HepG2 (cell line): ENCODE measurements around the gene MYPN. TPM values are rescaled to one million over a fixed set of nuclear protein-coding genes. Genes with fewer than 3 reads are reported as not detected.

ENCODE experiments used
- ATAC-seq: fragments of 200-7000 bp; cut with Tn5 transposase; 3 replicates; pipeline ENCODE4 v1.9.1; 2020; ENCODE audit warnings: mild to moderate bottlenecking, moderate library complexity
- BruUV-seq: library from RNA; stranded (reverse); fragments of 400-500 nt; replicated peaks from 2 replicates; lab custom pipeline; 2021; lab: Mats Ljungman, UMichigan
- CTCF ChIA-PET: fragments of 300-600 bp; formaldehyde crosslinking; extraction: SDS; loops from one replicate; lab custom pipeline; 2021; ENCODE audit warnings: low total read pairs, inconsistent platforms, low intra/inter-chr PET ratio; lab: Yijun Ruan, JAX
- POLR2A ChIA-PET: fragments of 350-600 bp; sonication (Branson Sonifier 250); formaldehyde crosslinking; loops from one replicate; lab custom pipeline; 2020; ENCODE audit warnings: antibody characterized with exemption, inconsistent platforms; lab: Yijun Ruan, JAX
- DNase-seq: peaks from one replicate; pipeline ENCODE4 v3.0.0-alpha.2; 2015; ENCODE audit warnings: low spot score
- FAIRE-seq: peaks from 3 replicates; lab custom pipeline; 2011; peaks lifted over from hg19 to GRCh38; lab: Jason Lieb, UNC
- H2AFZ ChIP-seq: one replicate; pipeline ENCODE4 v1.6.1; 2011; ENCODE audit warnings: low read length, inconsistent platforms
- H3K27ac ChIP-seq: fragments of 300-600 bp; 3 replicates; pipeline ENCODE4 v1.8.0; 2011; ENCODE audit warnings: mixed run types, mild to moderate bottlenecking, mixed read lengths, low read length, inconsistent platforms; ENCODE audit not compliant: insufficient read depth; ENCODE audit errors: extremely low read length
- H3K27me3 ChIP-seq, 2 experiments: fragments of 200-600 bp in 1 of 2; 2 replicates in 1 of 2; 3 replicates in 1 of 2; pipeline versions ENCODE4 v1.6.0 to v1.8.0; 2011; ENCODE audit warnings: low read length in 2 of 2, mild to moderate bottlenecking in 2 of 2, moderate library complexity in 2 of 2, inconsistent platforms in 1 of 2; ENCODE audit not compliant: insufficient read depth in 2 of 2, control insufficient read depth in 1 of 2
- H3K36me3 ChIP-seq, 2 experiments: fragments of 200-600 bp in 1 of 2; replicated peaks in 1 of 2; 2 replicates in 1 of 2; 3 replicates in 1 of 2; pipeline versions ENCODE4 v1.5.1 to v1.8.0; 2011; ENCODE audit warnings: low read length in 2 of 2, inconsistent platforms in 1 of 2; ENCODE audit not compliant: insufficient read depth in 2 of 2, control insufficient read depth in 1 of 2
- H3K4me1 ChIP-seq: 2 replicates; pipeline ENCODE4 v1.5.1; 2012; ENCODE audit warnings: low read length, inconsistent platforms; ENCODE audit not compliant: insufficient read depth
- H3K4me2 ChIP-seq: 2 replicates; pipeline ENCODE4 v1.6.0; 2011; ENCODE audit warnings: low read depth, low read length, inconsistent platforms
- H3K4me3 ChIP-seq, 3 experiments: fragments of 200-600 bp in 1 of 3; sonication (generic), shearing (Covaris generic) in 1 of 3; replicated peaks in 1 of 3; 2 replicates each; pipeline ENCODE4 v1.5.1; 2011 to 2016; ENCODE audit warnings: low read length in 3 of 3, inconsistent platforms in 2 of 3, low read depth in 2 of 3, mild to moderate bottlenecking in 2 of 3, control low read depth in 1 of 3, mixed read lengths in 1 of 3; ENCODE audit not compliant: insufficient read depth in 1 of 3
- H3K79me2 ChIP-seq: one replicate; pipeline ENCODE4 v1.6.1; 2011; ENCODE audit warnings: low read length, inconsistent platforms; ENCODE audit not compliant: insufficient read depth
- H3K9ac ChIP-seq: 2 replicates; pipeline ENCODE4 v1.6.0; 2011; ENCODE audit warnings: mild to moderate bottlenecking, low read depth, low read length, inconsistent platforms; ENCODE audit not compliant: insufficient read depth
- H3K9me3 ChIP-seq: 2 replicates; pipeline ENCODE4 v1.5.1; 2012; ENCODE audit warnings: mild to moderate bottlenecking, low read length
- H4K20me1 ChIP-seq: 2 replicates; pipeline ENCODE4 v1.6.0; 2011; ENCODE audit warnings: inconsistent platforms, mild to moderate bottlenecking, low read length, moderate library complexity; ENCODE audit not compliant: insufficient read depth
- ARID5B ChIP-seq: IDR thresholded peaks from 2 replicates; pipeline ENCODE4 v1.4.0; 2020; ENCODE audit warnings: mild to moderate bottlenecking, missing genetic modification reagents
- FOSL2 ChIP-seq: sonication (generic); formaldehyde crosslinking; IDR thresholded peaks from 2 replicates; pipeline ENCODE4 v1.4.0; 2020; ENCODE audit warnings: missing genetic modification reagents
- RBM39 ChIP-seq: fragments of 200-400 bp; formaldehyde crosslinking; IDR thresholded peaks from one replicate; pipeline ENCODE4 v1.6.1; 2018; ENCODE audit warnings: antibody characterized with exemption, mild to moderate bottlenecking, low read depth, low read length; ENCODE audit not compliant: poor library complexity, severe bottlenecking
- ZNF121 ChIP-seq: sonication (generic); formaldehyde crosslinking; IDR thresholded peaks from 2 replicates; pipeline ENCODE4 v1.5.0; 2020; ENCODE audit warnings: mild to moderate bottlenecking, missing genetic modification reagents
- ZNF280B ChIP-seq: sonication (generic); formaldehyde crosslinking; IDR thresholded peaks from 2 replicates; pipeline ENCODE4 v1.5.0; 2020; ENCODE audit warnings: missing genetic modification reagents, mild to moderate bottlenecking, borderline replicate concordance
- WGBS: methylation state at CpG from one replicate; pipeline ENCODE4 v1.1.6; 2017; ENCODE audit warnings: low lambda C conversion rate; 5-methylcytosine and 5-hydroxymethylcytosine counted together
- in situ Hi-C: cut with HindIII; loops from 2 replicates; pipeline ENCODE4 v1.10.0; 2017; ENCODE audit warnings: low pct_unique_long_range_greater_than_20kb; ENCODE audit not compliant: extremely low pct_ligation_motif_present
- intact Hi-C: fragments of 100-400 bp; cut with micrococcal nuclease; formaldehyde crosslinking; loops from one replicate; pipeline ENCODE4 v1.10.0; 2022; ENCODE audit not compliant: unreplicated experiment
- polyA plus RNA-seq, 8 experiments: library from polyadenylated mRNA; depleted of rRNA in 3 of 8; stranded (reverse) in 7 of 8; unstranded in 1 of 8; fragments of >200 nt; fragmentation: Illumina TruSeq in 4 of 8; extraction: Trizol in 4 of 8; gene quantifications; 2 replicates each; pipeline versions ENCODE4 v1.2.1 to v1.2.3, GENCODE V29; 2011 to 2016; ENCODE audit warnings: low read depth in 4 of 8, missing spikeins in 1 of 8, mixed read lengths in 1 of 8; ENCODE audit not compliant: insufficient read depth in 1 of 8
- total RNA-seq, 5 experiments: library from RNA; depleted of rRNA; stranded (reverse); fragments of >200 nt; fragmentation: Illumina TruSeq; extraction: Trizol; gene quantifications; 2 replicates each; pipeline ENCODE4 v1.2.3, GENCODE V29; 2016; ENCODE audit warnings: low read depth in 1 of 5
- TF ChIP-seq, protein P1 (sequence below): sonication (generic); formaldehyde crosslinking; IDR thresholded peaks from 2 replicates; pipeline ENCODE4 v1.5.0; 2020; ENCODE audit warnings: missing genetic modification reagents

Gene MYPN
- total and polyA plus RNA-seq, 2 of the 13 experiments (the other 11 are each of a cell fraction or from before 2014, with no cell fraction given) = not detected

- Histone ChIP-seq H3K36me3 (no peaks in the 10 kb centered on the region), H3K27ac (no peak overlapping the region), H3K4me2 (no peak overlapping the region), H3K4me3 (no peak overlapping the region), H3K27me3 (no peaks in the 10 kb centered on the region), H3K79me2 (no peaks in the 10 kb centered on the region), H3K4me1 (peaks cover 13% of the 10 kb centered on the region), H3K9me3 (no peaks in the 10 kb centered on the region), H2AFZ (no peak overlapping the region), H4K20me1 (no peaks in the 10 kb centered on the region), H3K9ac (no peak overlapping the region)
- ChIA-PET CTCF (interaction anchor here (1.1 to 1.6 kb wide), 3 partner anchors 73 to 300 kb away, joined by 3 to 12 read pairs (median 4); no protein-coding TSS in a partner anchor), POLR2A (no interaction called here)
- no TSS peak for BruUV-seq
- no peak for TF ChIP-seq ZNF121 (CRISPR knock-in tag)
- TF ChIP-seq, protein P1, sequence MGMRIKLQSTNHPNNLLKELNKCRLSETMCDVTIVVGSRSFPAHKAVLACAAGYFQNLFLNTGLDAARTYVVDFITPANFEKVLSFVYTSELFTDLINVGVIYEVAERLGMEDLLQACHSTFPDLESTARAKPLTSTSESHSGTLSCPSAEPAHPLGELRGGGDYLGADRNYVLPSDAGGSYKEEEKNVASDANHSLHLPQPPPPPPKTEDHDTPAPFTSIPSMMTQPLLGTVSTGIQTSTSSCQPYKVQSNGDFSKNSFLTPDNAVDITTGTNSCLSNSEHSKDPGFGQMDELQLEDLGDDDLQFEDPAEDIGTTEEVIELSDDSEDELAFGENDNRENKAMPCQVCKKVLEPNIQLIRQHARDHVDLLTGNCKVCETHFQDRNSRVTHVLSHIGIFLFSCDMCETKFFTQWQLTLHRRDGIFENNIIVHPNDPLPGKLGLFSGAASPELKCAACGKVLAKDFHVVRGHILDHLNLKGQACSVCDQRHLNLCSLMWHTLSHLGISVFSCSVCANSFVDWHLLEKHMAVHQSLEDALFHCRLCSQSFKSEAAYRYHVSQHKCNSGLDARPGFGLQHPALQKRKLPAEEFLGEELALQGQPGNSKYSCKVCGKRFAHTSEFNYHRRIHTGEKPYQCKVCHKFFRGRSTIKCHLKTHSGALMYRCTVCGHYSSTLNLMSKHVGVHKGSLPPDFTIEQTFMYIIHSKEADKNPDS = no peak
- TF ChIP-seq ZNF280B (CRISPR knock-in tag) = no peak
- no peak for TF ChIP-seq RBM39
- TF ChIP-seq ARID5B (CRISPR knock-in tag) = no peak
- TF ChIP-seq FOSL2 (CRISPR knock-in tag) = no peak
- DNase-seq = no peak
- FAIRE-seq = no peak
- intact Hi-C loops (loop anchor here (1.0 to 5.0 kb wide), 4 partner anchors 52 to 367 kb away; no protein-coding TSS in a partner anchor), in situ Hi-C loops (loop anchor here (5.0 kb wide), 1 partner anchor 303 kb away; no protein-coding TSS in a partner anchor)
- 44% methylated on average over 2 of the region's 2 CpGs for WGBS
- no peak for ATAC-seq
Measured at GRCh38 chr10:68155615-68156210, 46.4 kb downstream of the MYPN start.
